Fibroblast of mammary gland (primary cell): ENCODE data around the gene ANO2.

Experiments
- DNase-seq: peaks from one replicate; pipeline ENCODE4 v3.0.0-alpha.2; 2010; ENCODE audit warnings: low read depth
- H3K4me3 ChIP-seq: 2 replicates; pipeline ENCODE4 v1.5.1; 2011; ENCODE audit warnings: low read depth, mild to moderate bottlenecking, low read length, moderate library complexity; ENCODE audit not compliant: control insufficient read depth
- CTCF ChIP-seq: conservative IDR thresholded peaks from 2 replicates; pipeline ENCODE4 v1.5.1; 2011; ENCODE audit warnings: low read depth, low read length, inconsistent platforms; ENCODE audit not compliant: control insufficient read depth, insufficient read depth

The ANO2 gene

GRCh38 chr12:5571115-5571514 is 373.9 kb downstream of the ANO2 start:
- no peak overlapping the region for H3K4me3 ChIP-seq
- TF ChIP-seq CTCF, result no peak
- no peak for DNase-seq

- H3K4me3 ChIP-seq, result no peak overlapping the region
- no peak for TF ChIP-seq CTCF
- DNase-seq, result no peak
These were observed 374.6 kb downstream of the ANO2 start for GRCh38 chr12:5570416-5570815.

GRCh38 chr12:5568325-5568981 is 376.6 kb downstream of the ANO2 start:
- no peak overlapping the region for H3K4me3 ChIP-seq
- no peak for TF ChIP-seq CTCF
- DNase-seq, result no peak

- no peak for DNase-seq
- TF ChIP-seq CTCF, result no peak
- no peak overlapping the region for H3K4me3 ChIP-seq
These were observed 377.9 kb downstream of the ANO2 start for GRCh38 chr12:5567016-5567725.

GRCh38 chr12:5565933-5566599 is 379.0 kb downstream of the ANO2 start:
- no peak for TF ChIP-seq CTCF
- DNase-seq, result no peak
- no peak overlapping the region for H3K4me3 ChIP-seq

- DNase-seq, result no peak
- H3K4me3 ChIP-seq, result no peak overlapping the region
- TF ChIP-seq CTCF, result no peak
These were observed 382.5 kb downstream of the ANO2 start for GRCh38 chr12:5562581-5562980.
